ENCODE data around the gene COL16A1.

- TF ChIP-seq GATA2 (IDR thresholded peaks at IDR 0.05; ENCODE audit: low read depth, low read length) (no peak), GATA3 (IDR thresholded peaks at IDR 0.05; ENCODE audit: low read depth, low read length) (no peak)
These were observed 12.9 kb downstream of the COL16A1 start for GRCh38 chr1:31690921-31691320.

Measured in SH-SY5Y (cell line).